ENCODE measurements around the gene SNAPIN. TPM values are rescaled to one million over a fixed set of nuclear protein-coding genes. Genes with fewer than 3 reads are reported as not detected.

The SNAPIN gene
- total and polyA plus RNA-seq, 9 of the 15 experiments (the other 6 are each of a cell fraction or from before 2014, with no cell fraction given): 11.2 to 43.9 (median 32.3) TPM

- no peak for TF ChIP-seq KLF6 (CRISPR knock-in tag; IDR thresholded peaks at IDR 0.05; ENCODE audit: borderline replicate concordance)
- TF ChIP-seq CSDE1 (IDR thresholded peaks at IDR 0.05): no peak
- TF ChIP-seq ATF7 (IDR thresholded peaks at IDR 0.05): peak; percentile 81
- no peak for TF ChIP-seq SMARCA5 (IDR thresholded peaks at IDR 0.05)
- TF ChIP-seq ZNF133 (CRISPR knock-in tag; IDR thresholded peaks at IDR 0.05): no peak
- 0 out of 2 replicates have a peak, but pooled peaks have one; percentile 43 for TF ChIP-seq FOSL1 (tag; conservative IDR thresholded peaks at IDR 0.05)
- TF ChIP-seq KHSRP (IDR thresholded peaks at IDR 0.05): no peak
- no peak for TF ChIP-seq E2F5 (CRISPR knock-in tag; IDR thresholded peaks at IDR 0.05)
- no peak for TF ChIP-seq RBM25 (IDR thresholded peaks at IDR 0.05; ENCODE audit: low read depth, low read length, severe bottlenecking)
- no peak for TF ChIP-seq ZNF398 (CRISPR knock-in tag; IDR thresholded peaks at IDR 0.05)
- peak; percentile 97 for TF ChIP-seq HCFC1 (IDR thresholded peaks at IDR 0.05; ENCODE audit: low read depth, low read length)
- no peak for TF ChIP-seq ZBTB9 (CRISPR knock-in tag; IDR thresholded peaks at IDR 0.05)
- no peak for TF ChIP-seq CHD1 (IDR thresholded peaks at IDR 0.05; ENCODE audit: low read length)
- no peak for TF ChIP-seq PBX2 (CRISPR knock-in tag; IDR thresholded peaks at IDR 0.05; ENCODE audit: low read depth)
- no peak for TF ChIP-seq PBX2 (tag; conservative IDR thresholded peaks at IDR 0.05; ENCODE audit: low read depth)
- TF ChIP-seq MBD2 (IDR thresholded peaks at IDR 0.05; ENCODE audit: borderline replicate concordance, low read depth): peak; percentile 66; the same call in 1 of the 2 replicates
- no peak for TF ChIP-seq ZFP91 (CRISPR knock-in tag; IDR thresholded peaks at IDR 0.05)
Measured at GRCh38 chr1:153658400-153659174, at the start of gene SNAPIN (continued).

Data from K562 (cell line).